GM12878 (cell line): ENCODE measurements around the gene ZBTB4. TPM values are rescaled to one million over a fixed set of nuclear protein-coding genes. Genes with fewer than 3 reads are reported as not detected.
A peak's percentile ranks its signal among the peaks of the same experiment; 100 is the strongest.

Experiments used
- CHD1 ChIP-seq: IDR thresholded peaks from 2 replicates; pipeline ENCODE4 v1.6.1; 2012; ENCODE audit warnings: low read depth, low read length, improper control_type of control experiment
- CREB1 ChIP-seq: IDR thresholded peaks from 2 replicates; pipeline ENCODE4 v1.6.1; 2012; ENCODE audit warnings: low read depth, mild to moderate bottlenecking, inconsistent platforms
- CREM ChIP-seq: IDR thresholded peaks from 2 replicates; pipeline ENCODE4 v1.6.1; 2014; ENCODE audit warnings: antibody characterized with exemption, low read depth
- CUX1 ChIP-seq: IDR thresholded peaks from 2 replicates; pipeline ENCODE4 v1.6.1; 2012; ENCODE audit warnings: improper control_type of control experiment, low read depth, low read length; ENCODE audit not compliant: insufficient replicate concordance
- EED ChIP-seq: sonication (generic); IDR thresholded peaks from 2 replicates; pipeline ENCODE4 v1.6.1; 2016; ENCODE audit warnings: antibody characterized with exemption, low read depth
- GATAD2B ChIP-seq: fragments of 450-650 bp; conservative IDR thresholded peaks from 2 replicates; pipeline ENCODE4 v1.6.1; 2017; ENCODE audit warnings: low read depth, mild to moderate bottlenecking, moderate library complexity
- HDAC2 ChIP-seq: fragments of 200-600 bp; sonication (generic); IDR thresholded peaks from 2 replicates; pipeline ENCODE4 v1.6.1; 2017
- NR2C1 ChIP-seq: fragments of 450-650 bp; IDR thresholded peaks from 2 replicates; pipeline ENCODE4 v1.6.1; 2017; ENCODE audit warnings: antibody characterized with exemption, mild to moderate bottlenecking, moderate library complexity
- PAX5 ChIP-seq: IDR thresholded peaks from 2 replicates; pipeline ENCODE4 v1.6.1; 2011; ENCODE audit warnings: low read depth, low read length, borderline replicate concordance
- POLR2AphosphoS5 ChIP-seq: IDR thresholded peaks from 2 replicates; pipeline ENCODE4 v1.6.1; 2011; ENCODE audit warnings: mild to moderate bottlenecking, low read length, inconsistent platforms
- POU2F2 ChIP-seq: IDR thresholded peaks from 3 replicates; pipeline ENCODE4 v1.6.1; 2011; ENCODE audit warnings: low read depth, mild to moderate bottlenecking, low read length, borderline replicate concordance
- SREBF2 ChIP-seq: IDR thresholded peaks from 2 replicates; pipeline ENCODE4 v1.6.1; 2012; ENCODE audit warnings: mild to moderate bottlenecking, low read length
- ZBTB33 ChIP-seq: fragments of 450-650 bp; IDR thresholded peaks from 2 replicates; pipeline ENCODE4 v1.6.1; 2017; ENCODE audit warnings: mild to moderate bottlenecking
- ZNF687 ChIP-seq: fragments of 450-650 bp; IDR thresholded peaks from 2 replicates; pipeline ENCODE4 v1.6.1; 2017; ENCODE audit warnings: mild to moderate bottlenecking, moderate library complexity
- polyA plus RNA-seq, 11 experiments: library from polyadenylated mRNA; depleted of rRNA in 4 of 11; unstranded in 6 of 11; stranded (reverse) in 5 of 11; fragments of >200 nt; fragmentation: Nextera tagmentation in 4 of 11; fragmentation: Illumina TruSeq in 1 of 11; extraction: Ambion mirVana in 4 of 11; extraction: Trizol in 1 of 11; gene quantifications; 1 replicate in 1 of 11; 2 replicates in 10 of 11; pipeline versions ENCODE4 v1.2.1 to v1.2.3, GENCODE V29; 2011 to 2016; ENCODE audit warnings: inconsistent platforms in 2 of 11, missing spikeins in 2 of 11, low read depth in 1 of 11
- total RNA-seq, 4 experiments: library from RNA; depleted of rRNA in 3 of 4; stranded (reverse); fragments of >200 nt in 3 of 4; fragmentation: Illumina TruSeq in 1 of 4; extraction: Trizol in 1 of 4; gene quantifications; 2 replicates each; pipeline versions ENCODE4 v1.2.1 to v1.2.3, GENCODE V29; 2013 to 2021

Gene ZBTB4
- total and polyA plus RNA-seq, 10 of the 15 experiments (the other 5 are each of a cell fraction or from before 2014, with no cell fraction given): 2.0 to 14.9 (median 6.9) TPM

GRCh38 chr17:7440834-7441195 lies 38.6 kb downstream of the ZBTB4 start (continued):
- TF ChIP-seq SREBF2 (no peak), CUX1 (no peak), CHD1 (no peak), ZBTB33 (no peak), EED (no peak), CREM (no peak), NR2C1 (no peak), POU2F2 (peak; percentile 32; the same call in 1 of the 3 replicates), POLR2AphosphoS5 (no peak), ZNF687 (peak; percentile 55; the same call in 1 of the 2 replicates), CREB1 (no peak), HDAC2 (no peak), PAX5 (peak; percentile 48; the same call in 1 of the 2 replicates), GATAD2B (peak; percentile 77)
